ENCODE results near the gene KANSL1L.

The KANSL1L gene

DNA sequence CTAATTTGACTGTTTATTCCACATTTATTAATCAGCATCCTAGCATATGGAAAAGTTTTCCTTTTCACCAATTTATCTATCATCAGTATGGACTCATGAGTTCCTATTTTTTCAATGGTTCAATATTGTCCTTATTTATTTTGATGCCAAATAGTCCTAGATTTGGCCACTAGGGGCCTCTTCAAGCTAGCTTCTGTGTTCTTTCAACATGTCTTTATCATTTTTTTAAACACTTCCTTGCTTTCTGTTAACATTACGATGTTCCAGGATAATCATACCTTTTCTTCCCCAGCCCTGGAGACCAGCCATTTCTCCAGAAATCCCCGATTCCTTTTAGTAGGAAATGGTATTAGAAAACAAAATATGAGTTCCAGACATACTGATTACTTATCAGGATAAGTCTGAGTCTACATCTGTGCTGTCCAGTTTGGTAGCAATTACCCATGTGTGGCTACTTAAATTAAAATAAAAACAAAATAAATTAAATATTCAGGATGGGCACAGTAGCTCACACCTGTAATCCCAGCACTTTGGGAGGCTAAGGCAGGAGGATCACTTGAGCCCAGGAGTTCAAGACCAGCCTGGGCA lies 98.2 kb downstream of the KANSL1L start:
- DNase-seq (ENCODE audit: low read depth), result peak; percentile 10

DNA sequence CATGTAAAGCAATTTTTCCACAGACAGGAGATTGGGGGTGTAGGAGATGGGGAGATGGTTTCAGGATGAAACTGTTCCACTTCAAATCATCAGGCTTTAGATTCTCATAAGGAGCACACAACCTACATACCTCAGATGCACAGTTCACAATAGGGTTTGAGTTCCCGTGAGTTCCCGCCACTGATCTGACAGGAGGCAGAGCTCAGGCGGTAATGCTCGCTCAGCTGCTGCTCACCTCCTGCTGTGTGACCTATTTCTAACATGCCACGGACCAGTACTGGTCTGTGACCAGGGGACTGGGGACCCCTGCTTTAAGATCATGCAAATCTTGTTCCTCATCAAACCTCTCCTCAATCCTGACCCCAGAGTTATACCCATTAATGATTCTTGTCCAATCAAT lies 98.7 kb downstream of the KANSL1L start:
- DNase-seq (ENCODE audit: low read depth), result no peak

DNA sequence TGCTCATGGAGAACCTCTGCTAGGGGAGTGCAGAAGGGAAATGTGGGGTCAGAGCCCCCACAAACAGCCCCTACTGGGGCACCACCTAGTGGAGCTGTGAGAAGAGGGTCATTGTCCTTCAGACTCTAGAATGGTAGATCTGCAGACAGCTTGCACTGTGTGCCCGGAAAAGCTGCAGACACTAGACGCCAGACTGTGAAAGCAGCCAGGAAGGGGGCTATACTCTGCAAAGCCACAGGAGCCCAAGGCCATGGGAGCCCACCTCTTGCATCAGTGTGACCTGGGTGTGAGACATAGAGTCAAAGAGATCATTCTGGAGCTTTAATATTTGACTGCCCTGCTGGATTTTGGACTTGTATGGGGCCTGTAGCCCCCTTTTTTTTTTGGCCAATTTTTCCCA lies 107.9 kb downstream of the KANSL1L start:
- no peak for DNase-seq (ENCODE audit: low read depth)

DNA sequence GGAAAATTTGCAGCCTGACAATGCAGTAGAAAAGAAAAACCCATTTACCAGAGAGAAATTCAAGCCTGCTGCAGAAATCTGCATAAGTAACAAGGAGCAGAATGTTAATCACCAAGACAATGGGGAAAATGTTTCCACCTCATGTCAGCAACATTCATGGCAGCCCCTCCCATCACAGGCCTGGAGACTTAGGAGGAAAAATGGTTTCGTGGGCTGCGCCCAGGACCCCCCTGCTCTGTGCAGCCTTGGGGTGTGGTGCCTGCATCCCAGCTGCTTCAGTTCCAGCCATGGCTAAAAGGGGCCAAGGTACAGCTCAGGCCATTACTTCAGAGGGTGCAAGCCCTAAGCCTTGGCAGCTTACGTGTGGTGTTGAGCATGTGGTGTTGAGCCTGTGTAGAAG lies 115.4 kb downstream of the KANSL1L start:
- DNase-seq (ENCODE audit: low read depth), result no peak

DNA sequence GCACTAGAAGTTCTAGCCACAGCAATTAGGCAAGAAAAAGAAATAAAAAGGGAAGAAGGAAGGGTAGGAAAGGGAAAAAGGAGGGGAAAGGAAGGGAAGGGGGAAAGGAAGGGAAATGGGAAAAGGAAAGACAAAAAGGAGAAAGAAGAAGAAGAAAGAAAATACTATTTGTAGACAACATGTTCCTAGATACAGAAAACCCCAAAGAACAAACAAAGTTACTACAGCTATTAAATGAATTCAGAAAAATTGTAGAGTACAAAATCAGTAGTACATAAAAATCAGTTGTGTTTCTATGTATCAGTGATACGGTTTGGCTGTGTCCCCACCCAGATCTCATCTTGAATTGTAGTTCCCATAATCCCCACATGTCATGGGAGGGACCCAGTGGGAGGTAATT lies 116.5 kb downstream of the KANSL1L start:
- DNase-seq (ENCODE audit: low read depth), result no peak

DNA sequence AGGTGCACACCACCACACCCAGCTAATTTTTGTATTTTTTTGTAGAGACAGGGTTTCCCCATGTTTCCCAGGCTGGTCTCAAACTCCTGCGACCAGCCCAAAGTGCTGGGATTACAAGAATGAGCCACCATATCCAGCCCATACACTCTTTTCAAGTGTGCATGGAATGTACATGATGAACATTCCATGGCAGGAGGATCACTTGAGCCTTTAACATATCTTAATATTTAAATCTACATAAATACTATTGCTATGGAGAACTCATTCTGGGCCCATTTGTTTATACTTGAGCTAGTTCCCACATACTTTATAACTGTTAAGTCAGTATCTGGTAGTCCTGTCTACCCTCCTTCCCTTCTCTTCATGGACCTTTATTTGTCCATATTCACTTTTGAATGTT lies 120.3 kb downstream of the KANSL1L start:
- DNase-seq (ENCODE audit: low read depth), result no peak

DNA sequence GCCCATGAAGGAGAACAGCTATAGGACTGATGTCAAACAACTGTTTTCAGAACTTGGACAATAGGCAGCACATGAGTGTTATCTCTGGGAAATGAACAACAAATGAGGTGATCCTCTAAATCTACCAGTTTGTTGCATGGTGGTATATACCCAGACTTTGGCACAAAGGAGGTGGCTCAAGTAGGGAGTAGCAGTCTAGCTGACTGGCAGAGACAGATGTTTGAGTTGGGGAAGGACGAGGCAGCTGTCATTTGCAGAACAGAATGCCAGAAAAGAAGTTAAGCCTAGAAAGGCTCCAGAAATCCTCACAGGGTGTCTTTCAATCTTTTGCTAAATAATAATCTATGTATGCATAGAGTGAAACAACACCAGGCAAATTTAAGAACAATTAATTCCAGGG lies 121.4 kb downstream of the KANSL1L start:
- no peak for DNase-seq (ENCODE audit: low read depth)

DNA sequence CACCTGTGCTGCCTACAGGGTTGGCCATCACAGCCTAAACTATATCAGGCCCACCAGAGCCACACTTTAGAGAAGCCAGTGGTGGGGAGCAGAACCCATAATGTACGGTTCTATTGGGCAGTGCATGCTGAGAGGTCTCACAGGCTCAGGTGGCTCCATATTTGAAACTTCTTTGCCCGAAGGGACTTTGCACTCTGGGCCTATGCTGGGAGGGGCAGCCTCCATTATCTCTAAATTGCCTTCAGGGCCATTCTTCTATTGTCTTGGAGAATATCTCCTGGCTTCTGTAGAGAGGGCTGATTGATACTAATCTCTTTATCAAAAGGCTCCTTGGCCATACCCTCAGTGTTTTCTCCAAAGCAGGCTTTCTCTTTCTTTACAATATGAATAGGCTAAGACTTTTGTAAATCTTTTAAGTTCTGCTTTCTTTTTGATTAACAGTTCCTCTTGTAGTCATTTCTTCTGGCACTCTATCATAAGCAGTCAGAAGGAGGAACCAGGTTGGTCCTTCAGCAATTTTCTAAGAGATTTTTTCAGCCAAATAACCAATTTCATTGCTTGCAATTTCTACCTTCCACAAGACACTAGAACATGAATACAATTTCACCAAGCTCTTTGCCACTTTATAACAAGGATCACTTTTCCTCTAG lies 124.2 kb downstream of the KANSL1L start:
- DNase-seq (ENCODE audit: low read depth), result no peak

DNA sequence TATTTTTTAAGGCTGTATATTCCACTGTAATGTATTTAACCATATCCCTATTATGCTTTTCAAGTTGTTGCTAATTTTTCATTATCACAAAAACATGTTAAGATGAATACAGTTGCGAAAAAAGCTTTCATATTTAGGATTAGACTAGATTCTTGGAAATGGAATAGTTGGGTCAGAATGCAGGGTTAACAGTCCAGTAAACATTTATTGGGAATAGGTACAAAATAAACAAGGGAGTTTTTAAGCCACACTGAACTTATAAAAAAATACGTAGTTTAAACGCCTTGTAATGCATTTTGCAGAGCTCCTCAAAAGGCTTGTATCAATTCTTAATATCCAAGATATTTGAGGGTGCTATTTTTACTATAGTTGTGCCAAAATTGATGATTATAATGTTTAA lies 133.1 kb downstream of the KANSL1L start:
- DNase-seq (ENCODE audit: low read depth), result no peak

DNA sequence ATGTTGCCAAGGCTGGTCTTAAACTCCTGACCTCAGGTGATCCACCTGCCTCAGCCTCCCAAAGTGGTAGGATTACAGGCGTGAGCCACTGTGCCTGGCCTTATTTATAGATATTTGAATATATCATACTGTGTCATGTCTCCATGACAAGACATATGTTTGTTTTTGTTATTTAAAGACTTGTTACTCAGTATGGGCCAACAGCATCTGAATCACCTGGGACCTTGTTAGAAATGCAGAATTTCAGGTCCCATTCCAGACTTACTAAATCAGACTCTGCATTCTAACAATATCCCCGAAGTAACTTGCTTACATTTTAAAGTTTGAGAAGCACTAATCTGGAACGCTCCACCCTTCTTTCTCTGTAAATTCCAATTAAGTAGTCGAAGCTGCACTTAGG lies 135.5 kb downstream of the KANSL1L start:
- DNase-seq (ENCODE audit: low read depth), result no peak

DNA sequence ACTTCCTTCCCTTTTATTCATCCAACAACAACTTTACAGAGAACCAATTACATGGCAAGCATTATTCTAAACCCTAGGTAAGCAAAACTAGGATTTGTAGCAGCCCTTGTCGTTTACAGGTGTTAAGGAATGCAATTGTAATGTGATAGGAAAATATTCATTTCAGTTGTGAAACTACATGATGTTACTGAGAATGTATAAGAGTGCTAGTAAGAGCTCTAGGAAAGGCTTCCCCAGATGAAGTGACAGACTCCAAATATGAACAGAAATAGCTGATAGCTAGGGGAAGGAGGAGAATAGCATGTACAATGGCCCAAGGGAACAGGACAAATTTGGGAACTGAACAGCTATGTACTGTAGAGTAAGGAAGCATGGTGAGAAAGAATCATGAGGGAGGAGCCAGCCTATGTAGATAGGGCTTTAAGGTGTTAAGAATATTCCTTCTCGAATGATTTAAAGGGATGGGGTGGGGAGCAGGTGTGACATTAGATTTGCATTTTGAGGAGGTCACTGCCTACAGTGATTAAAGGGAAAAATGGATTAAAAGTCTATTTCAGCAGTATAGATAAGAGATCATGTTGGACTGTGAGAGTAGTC lies 137.0 kb downstream of the KANSL1L start:
- DNase-seq (ENCODE audit: low read depth), result no peak

DNA sequence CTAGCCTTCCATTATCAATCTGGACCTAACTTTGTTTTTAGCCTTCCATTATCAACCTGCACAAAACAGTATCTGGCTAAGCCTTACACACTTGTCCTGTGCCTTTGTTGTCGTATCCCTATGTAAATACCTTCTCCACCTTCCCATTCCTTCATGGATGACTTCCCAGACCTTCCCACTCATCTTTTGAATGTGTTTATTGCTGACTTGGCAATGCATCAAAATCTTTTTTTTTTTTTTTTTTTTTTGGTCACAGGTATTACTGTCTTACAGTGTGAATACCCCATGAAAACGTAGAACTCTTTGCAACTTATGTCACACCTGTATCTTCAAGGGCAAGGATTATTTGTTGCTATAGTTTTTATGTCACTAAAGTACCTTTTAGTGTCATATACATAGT lies 143.0 kb downstream of the KANSL1L start:
- no peak for DNase-seq (ENCODE audit: low read depth)

DNA sequence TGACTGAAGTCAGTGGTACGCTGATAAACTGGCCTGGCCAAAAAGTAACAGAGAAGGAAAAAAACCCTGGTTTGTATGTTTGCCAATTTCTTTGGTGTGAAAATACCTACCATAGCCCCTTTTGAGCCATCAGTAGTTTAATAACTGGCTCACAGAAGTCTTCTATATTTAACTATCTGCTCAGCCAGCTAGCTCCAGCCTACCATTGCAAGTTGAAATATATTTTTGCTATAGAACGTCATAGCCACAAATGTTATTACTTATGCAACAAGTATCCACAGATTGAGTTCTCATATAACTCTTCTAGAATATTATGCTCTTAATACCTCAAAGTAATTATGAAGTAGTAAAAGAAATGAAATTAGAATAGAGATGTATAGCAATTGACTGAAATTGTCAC lies 143.6 kb downstream of the KANSL1L start:
- no peak for DNase-seq (ENCODE audit: low read depth)

DNA sequence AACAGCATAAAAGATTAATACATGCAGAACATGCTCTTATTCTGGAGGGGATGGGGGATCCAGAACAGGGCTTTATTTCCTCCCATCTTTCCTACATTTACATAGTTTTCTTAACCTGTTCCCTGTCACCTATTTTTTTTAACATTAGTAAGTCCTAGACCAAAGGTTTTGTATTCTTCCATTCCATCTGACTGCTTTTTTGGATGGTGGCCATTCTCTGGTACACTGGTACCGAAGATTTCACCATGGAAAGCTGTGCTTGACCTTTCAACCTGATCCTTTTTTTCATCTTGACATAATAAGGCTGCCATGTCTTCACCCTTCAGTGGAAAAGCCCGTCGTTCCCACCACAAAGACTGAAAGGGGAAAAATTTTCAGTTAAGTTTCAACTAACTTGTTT lies 148.4 kb downstream of the KANSL1L start:
- no peak for DNase-seq (ENCODE audit: low read depth)

DNA sequence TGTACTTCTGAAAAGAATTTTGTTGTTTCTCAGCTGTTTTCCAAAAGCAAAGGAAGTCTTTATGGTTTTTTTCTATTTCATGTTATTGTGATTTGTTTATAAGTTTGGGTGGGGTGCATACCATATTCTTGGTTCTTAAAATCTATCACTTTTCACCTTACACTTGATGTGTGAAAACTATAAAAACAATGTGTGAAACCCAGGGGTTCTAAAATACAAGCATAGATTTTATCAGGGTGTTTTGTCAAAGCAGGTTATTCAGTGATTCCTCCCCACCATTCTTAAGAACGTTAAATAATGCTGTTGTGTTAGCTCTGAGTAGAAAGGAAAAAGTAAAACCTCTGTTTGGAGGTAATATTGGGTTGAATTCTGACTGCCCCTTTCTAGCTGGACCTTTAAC lies 151.1 kb downstream of the KANSL1L start:
- no peak for DNase-seq (ENCODE audit: low read depth)

DNA sequence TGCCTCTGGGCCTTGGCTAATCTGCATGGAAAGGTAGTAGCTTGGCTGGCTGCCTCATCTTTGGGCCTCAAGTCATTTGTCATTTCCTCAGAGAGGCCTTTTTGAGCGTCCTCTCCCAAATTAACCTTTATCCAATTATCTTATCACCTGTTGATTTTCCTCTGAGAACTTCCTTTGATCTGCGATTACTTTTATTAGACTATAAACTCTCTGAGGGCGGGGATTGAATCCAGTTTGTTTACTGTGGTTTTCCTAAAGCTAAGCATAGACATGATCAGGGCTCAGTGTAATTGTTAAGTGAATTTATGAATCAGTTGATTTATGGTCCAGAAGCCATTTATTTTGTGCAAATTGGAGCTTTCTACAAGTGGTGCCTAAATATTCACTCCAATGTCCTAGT lies 161.3 kb downstream of the KANSL1L start:
- DNase-seq (ENCODE audit: low read depth), result no peak

DNA sequence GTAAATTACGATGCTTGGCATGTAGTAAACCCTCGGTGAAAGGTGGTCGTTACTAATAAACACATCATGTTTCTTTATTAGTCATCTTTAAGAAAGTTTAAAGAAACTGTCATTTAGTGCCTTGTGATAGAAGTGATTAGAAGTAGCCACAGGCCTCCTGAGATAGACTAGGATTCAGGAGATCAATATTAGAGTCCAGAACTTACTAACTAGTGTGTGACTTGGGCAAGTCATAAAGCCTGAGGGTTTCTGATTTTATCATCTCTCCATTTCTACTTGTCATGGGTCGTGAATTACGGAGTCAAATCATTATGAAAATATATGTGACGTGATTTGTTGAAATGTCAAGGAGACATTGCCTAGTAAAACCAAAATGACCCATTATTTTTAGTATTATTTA lies 162.1 kb downstream of the KANSL1L start:
- DNase-seq (ENCODE audit: low read depth), result no peak

DNA sequence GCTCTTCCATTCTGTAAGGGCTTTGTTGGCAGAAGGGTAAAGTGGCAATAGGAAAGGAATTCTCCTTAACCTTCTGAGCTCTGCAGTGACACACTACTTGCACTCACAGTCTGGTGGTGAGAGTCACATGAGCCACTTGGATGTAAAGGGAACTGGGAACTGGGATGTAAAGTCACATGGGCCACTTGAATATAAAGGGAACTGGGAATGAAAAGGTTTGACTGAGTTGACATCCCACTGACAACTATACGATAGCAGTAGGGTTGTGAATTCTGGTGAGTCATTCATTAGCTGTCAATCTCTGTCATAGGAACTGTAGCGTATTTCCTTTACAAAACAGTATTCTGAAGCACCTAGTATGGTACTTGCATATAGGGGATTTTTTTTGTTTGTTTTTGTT lies 163.3 kb downstream of the KANSL1L start:
- no peak for DNase-seq (ENCODE audit: low read depth)

DNA sequence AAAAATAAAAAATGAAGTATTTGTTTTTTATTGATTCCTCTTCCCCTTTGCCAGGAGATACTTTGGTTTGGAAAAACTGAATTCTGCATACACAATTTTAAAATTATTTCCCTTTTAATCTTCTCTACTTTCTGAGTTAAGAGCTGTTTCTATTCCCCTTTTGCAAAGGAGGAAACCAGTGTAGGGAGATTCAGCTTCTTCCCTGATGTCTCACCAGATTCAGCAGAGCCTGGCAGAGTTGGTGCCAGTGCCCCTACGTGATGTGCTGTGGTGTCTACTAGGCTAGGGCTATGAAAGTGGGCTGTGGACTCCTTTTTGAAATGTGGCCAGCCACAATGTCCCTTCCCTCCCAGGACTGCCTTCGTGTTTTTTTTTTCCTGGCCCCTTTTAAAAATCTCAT lies 166.3 kb downstream of the KANSL1L start:
- DNase-seq (ENCODE audit: low read depth), result no peak

DNA sequence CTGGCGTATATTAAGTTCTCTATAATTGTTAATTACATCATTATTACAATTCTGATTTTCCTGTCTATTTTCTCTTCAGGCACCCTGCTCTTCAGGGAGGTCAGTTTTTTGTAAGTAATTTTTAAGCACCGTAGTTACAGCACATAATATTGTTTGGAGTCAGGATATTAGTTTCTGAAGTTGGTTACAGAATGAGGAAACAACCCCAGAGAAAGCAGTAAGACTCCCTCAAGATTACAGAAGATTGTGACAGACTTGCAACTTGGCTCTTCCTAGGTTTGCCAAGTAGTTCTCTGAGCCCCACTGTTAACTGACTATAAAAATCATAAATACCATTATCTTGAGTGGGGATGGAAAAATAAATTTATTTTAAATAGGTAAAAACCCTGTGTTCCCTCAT lies 167.8 kb downstream of the KANSL1L start:
- peak; percentile 15 for DNase-seq (ENCODE audit: low read depth)

DNA sequence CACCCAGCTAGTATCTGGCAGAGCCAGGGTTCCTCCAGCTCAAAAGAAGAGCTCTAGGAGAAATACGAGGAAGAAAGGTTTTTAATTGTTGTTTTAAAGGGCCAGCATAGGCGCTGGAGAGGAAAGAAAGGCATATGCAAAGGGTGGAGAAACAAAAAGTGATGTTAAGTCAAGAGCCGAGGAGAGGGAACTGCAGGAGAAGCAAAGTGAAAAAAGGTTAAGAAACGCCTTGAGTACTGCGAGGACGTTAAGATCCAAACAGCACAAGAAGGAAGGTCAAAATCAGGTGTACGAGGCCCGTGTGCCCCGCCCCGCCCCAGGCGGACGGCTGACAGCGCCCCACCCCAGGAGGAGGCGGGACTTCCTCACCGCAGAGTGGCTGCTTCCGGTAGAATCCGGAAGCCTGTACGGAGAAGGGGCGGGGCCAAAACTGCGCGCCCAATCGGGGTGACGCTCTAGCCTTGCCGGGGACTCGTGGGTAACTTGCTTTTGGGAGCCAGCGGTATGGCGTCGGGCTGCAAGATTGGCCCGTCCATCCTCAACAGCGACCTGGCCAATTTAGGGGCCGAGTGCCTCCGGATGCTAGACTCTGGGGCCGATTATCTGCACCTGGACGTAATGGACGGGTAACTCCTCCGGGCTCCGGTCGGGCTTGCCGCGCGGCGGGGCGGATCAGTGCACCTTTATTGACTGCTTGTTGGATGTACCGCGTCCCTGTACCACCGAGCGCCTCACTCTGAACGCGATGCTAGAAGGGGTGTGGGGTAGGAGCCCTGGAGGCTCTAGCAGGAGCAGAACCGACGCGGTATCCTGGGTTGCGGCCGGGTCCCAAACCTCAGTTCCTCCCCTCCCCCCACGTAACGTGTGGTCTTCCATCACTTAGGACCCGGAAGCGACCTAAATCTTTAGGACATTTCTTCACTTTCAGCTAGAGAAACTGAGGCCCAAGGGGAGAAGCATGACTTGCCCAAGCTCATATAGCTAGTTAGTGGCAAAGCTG lies 168.8 kb downstream of the KANSL1L start, which contains the start of gene RPE:
RPE (plus strand) TSS at position 481 of the 1,000 bp plus-strand sequence; CDS start at position 505, 24 bp downstream.
- DNase-seq (ENCODE audit: low read depth), result peak; percentile 57

DNA sequence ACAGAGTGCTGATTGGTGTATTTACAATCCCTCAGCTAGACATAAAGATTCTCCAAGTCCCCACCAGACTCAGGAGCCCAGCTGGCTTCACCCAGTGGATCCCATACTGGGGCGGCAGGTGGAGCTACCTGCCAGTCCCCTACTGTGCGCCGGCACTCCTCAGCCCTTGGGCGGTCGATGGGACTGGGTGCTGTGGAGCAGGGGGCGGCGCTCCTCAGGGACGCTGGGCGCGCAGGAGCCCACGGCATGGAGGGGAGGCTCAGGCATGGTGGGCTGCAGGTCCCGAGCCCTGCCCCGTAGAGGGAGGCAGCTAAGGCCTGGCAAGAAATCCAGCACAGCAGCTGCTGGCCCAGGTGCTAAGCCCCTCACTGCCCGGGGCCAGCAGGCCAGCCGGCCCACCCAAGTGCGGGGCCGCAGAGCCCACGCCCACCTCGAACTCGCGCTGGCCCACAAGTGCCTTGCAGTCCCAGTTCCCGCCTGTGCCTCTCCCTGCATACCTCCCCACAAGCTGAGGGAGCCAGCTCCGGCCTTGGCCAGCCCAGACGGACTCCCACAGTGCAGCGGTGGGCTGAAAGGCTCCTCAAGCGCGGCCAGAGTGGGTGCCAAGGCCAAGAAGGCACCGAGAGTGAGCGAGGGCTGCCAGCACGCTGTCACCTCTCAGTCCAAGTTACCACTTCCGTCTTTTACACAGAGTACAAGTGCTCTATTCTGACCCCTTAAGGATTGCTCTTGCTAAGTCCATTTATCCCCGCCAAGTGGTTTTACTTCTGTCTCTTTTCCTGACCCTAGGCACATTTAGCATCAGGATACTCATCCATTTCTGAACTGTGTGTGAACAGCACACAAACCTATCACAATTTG lies 170.5 kb downstream of the KANSL1L start:
- no peak for DNase-seq (ENCODE audit: low read depth)
